NCI-H748 (cell line): ENCODE measurements around the gene OLFM4.
A peak's percentile ranks its signal among the peaks of the same experiment; 100 is the strongest.

Experiments
- DNase-seq: peaks from one replicate; lab custom pipeline; 2025; ENCODE audit not compliant: unreplicated experiment; lab: John Stamatoyannopoulos, UW

OLFM4 gene

GRCh38 chr13:53066411-53066810 is 37.8 kb downstream of the OLFM4 start:
- DNase-seq: no peak

DNA sequence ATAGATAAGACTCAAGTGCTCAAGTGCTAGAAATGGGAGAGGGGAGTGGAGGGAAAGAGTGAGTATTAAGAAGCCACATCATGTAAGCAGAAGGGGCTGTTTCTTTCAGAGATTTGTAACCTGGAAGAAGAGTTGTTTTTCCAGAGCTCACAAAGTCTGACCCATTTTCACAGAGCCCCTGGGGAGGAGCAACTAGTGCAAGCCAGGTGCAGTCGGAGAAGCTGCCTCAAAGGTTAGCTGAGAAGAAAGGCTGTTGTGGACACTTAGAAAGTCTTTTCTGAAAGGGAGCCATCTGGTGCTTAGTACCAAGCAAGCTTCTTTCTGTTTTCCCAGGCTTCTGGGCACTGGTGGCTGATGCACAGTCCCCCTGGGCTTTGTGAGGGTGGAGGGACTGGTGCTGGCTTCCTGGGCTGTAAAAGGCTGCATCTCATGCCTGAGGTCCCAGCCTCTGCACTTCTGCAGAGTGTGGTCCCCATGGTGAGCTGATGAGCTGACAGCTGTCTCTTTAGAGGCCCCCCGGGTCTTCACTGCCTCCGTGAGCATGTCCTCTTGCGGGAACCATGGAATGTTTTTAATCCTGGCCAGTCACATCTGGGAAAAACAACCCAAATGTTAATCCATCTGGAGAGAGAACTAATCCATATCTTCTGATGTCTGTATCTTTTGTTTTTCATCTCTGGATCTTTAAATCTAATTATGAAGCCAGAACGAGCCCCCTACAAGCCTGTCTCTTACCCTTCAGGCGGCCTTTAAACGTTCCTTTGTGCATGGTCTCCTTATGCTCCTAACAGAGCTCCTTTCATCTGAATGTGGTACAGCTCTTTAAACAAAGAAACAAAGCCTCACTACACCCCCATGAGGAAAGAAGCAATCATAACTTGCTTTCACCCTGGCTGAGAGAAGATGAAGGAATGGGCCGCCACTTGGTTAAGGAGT is 40.2 kb downstream of the OLFM4 start:
- DNase-seq: peak; percentile 54

DNA sequence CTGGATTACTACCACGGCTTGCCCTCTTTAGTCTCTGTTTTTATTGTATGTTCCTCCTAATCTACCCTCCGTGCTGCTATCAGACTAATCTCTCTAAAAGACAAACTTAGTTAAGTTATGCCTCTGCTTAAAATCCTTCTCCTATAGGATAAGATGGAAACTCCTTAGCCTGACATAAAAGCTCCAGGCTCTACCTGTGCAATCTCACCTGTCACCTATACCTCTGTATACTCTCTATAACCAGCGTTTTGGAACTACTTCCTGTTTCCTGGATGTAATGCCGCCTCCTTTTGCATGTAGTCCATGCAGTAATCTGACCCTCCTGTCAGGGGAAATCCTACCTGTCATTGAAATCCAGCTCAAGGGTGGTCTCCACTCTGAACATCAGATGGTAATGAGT is 41.2 kb downstream of the OLFM4 start:
- DNase-seq: no peak

- peak; percentile 58 for DNase-seq
Measured at GRCh38 chr13:53073711-53074110, 45.1 kb downstream of the OLFM4 start.

GRCh38 chr13:53074114-53074513 is 45.5 kb downstream of the OLFM4 start:
- DNase-seq: peak; percentile 57

DNA sequence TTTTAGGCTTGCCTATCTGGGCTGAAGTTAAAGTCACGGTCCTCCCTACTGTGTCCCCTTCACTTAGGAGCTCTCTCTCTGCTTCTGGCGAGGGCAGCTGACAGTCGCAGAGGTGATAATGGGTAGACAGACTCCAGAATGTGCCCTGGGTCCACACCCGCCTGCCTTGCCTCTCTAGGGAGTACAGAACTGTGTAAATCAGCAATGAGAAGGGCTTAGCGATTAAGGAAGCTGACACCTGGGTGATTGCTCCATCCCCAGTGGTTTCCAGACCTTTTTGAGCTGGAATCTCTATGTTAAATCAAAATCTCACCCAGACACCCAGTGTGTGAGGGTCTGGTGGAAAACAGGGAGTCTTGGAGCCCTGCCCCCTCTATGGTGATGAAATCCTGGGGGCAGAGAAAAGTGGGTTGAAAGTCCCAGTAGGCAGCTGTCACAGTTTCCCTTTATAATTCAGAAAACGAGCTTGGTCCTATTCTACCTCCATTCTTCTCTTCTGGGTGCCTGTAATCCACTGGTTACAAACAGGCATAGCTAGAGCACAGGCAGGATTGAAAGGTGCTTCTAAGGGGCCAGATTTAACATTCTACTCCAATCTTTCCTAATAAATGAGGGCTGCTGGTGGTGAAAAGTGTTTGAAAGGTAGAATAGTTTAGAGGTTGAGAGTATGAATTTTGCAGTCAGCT is 46.9 kb downstream of the OLFM4 start:
- peak; percentile 16 for DNase-seq

GRCh38 chr13:53079691-53080090 is 51.1 kb downstream of the OLFM4 start:
- peak; percentile 36 for DNase-seq

- DNase-seq: no peak
Measured at GRCh38 chr13:53088871-53089270, 60.3 kb downstream of the OLFM4 start.

- no peak for DNase-seq
Measured at GRCh38 chr13:53089951-53090350, 61.3 kb downstream of the OLFM4 start.

- DNase-seq: no peak
Measured at GRCh38 chr13:53090461-53090860, 61.8 kb downstream of the OLFM4 start.

- no peak for DNase-seq
Measured at GRCh38 chr13:53092931-53093330, 64.3 kb downstream of the OLFM4 start.

GRCh38 chr13:53098455-53098854 is 69.8 kb downstream of the OLFM4 start:
- peak; percentile 28 for DNase-seq

GRCh38 chr13:53100394-53101063 is 71.9 kb downstream of the OLFM4 start:
- no peak for DNase-seq
